Activated T-helper 2 cell treated with anti-CD3 and anti-CD28 coated beads, Interferon-gamma antibody, Interleukin-2, Interleukin-4, amounts not matched to agents 10 μg/mL and 5 μg/mL and 100 μg/mL, durations not matched to agents 14 hours and 24 hours and 36 hours (primary cell): Measurements from ENCODE around the gene MEIKIN. TPM values are rescaled to one million over a fixed set of nuclear protein-coding genes. Genes with fewer than 3 reads are reported as not detected.
"Not testable (repeated sequence)": the region's sequence is repeated elsewhere in the genome, so short reads cannot be mapped to it uniquely, and the experiment has no call there.

Experiments
- DNase-seq: peaks from one replicate; pipeline ENCODE4 v3.0.0; 2021; ENCODE audit warnings: low spot score
- H3K27ac Mint-ChIP-seq: one replicate; pipeline ENCODE4 v1.8.0; 2021; ENCODE audit warnings: mixed read lengths
- H3K27me3 Mint-ChIP-seq: one replicate; pipeline ENCODE4 v1.8.0; 2021; ENCODE audit warnings: low read depth, mixed read lengths
- H3K36me3 Mint-ChIP-seq: one replicate; pipeline ENCODE4 v1.8.0; 2021; ENCODE audit warnings: low read depth, mixed read lengths
- H3K4me1 Mint-ChIP-seq: one replicate; pipeline ENCODE4 v1.8.0; 2021; ENCODE audit warnings: low read depth, mixed read lengths
- H3K4me3 Mint-ChIP-seq: one replicate; pipeline ENCODE4 v1.8.0; 2021; ENCODE audit warnings: low read depth, mild to moderate bottlenecking, moderate library complexity, mixed read lengths
- H3K9me3 Mint-ChIP-seq: one replicate; pipeline ENCODE4 v1.8.0; 2021; ENCODE audit warnings: mixed read lengths
- intact Hi-C: fragments of 100-400 bp; cut with micrococcal nuclease; formaldehyde crosslinking; loops from one replicate; pipeline ENCODE4 v1.15.1; 2023
- total RNA-seq: library from RNA; stranded (reverse); gene quantifications from 2 replicates; pipeline ENCODE4 v1.2.3, GENCODE V29; 2022

The MEIKIN gene
- total RNA-seq, 1 donor from 2014 or later = not detected

DNA sequence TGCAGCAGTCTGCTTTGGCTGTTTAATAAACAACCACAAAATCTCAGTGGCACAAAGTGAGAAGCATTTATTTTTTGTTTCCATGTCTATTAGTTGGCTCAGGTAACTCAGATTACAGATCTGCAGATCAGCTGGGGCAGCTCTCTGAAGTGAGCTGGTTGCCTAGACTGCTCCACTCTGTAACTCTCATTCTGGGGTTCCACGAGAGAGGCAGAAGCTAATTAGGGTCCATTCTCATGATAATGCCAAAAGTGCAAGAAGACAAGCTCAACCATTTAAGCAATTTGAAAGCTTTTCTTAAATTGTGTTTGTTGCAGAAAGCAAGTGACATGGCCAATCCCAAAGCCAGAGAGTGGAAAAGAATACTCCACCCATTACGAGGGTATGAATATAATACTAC lies 13.2 kb downstream of the MEIKIN start:
- intact Hi-C loops = no loop called here
- Mint-ChIP-seq H3K27me3 (peaks cover 6% of the 10 kb centered on the region), H3K4me1 (peaks cover 5% of the 10 kb centered on the region)

DNA sequence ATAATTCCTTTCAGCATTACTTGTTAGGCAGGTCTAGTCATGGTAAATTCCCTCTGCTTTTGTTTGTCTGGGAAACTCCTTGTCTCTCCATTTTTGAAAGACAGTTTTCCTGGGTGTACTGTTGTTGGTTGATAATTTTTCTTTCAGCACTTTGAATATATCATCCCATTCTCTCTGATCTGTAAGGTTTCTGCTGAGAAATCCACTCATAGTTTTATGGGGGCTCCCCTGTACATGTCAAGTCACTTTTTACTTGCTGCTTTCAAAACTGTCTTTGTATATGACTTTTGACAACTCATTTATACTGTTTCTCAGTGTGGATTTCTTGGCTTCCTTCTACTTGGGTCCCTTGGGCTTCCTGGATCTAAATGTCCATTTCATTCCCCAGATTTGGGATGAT lies 16.5 kb downstream of the MEIKIN start:
- H3K4me3 Mint-ChIP-seq = no peak overlapping the region

More for the DNA sequence above, 13.2 kb downstream of the MEIKIN start:
- no peak overlapping the region for H3K27ac Mint-ChIP-seq
- peaks cover 33% of the 10 kb centered on the region for H3K9me3 Mint-ChIP-seq
- no peak for DNase-seq
- H3K4me3 Mint-ChIP-seq = no peak overlapping the region
- H3K36me3 Mint-ChIP-seq = no peaks in the 10 kb centered on the region

GRCh38 chr5:131926168-131926567 lies 19.3 kb downstream of the MEIKIN start:
- Mint-ChIP-seq H3K27ac (no peak overlapping the region), H3K36me3 (no peaks in the 10 kb centered on the region), H3K9me3 (peaks cover 47% of the 10 kb centered on the region), H3K27me3 (peaks cover 6% of the 10 kb centered on the region), H3K4me3 (no peak overlapping the region), H3K4me1 (no peaks in the 10 kb centered on the region)
- no peak for DNase-seq
- intact Hi-C loops = no loop called here

More for the DNA sequence above, 16.5 kb downstream of the MEIKIN start:
- Mint-ChIP-seq H3K27me3 (peaks cover 6% of the 10 kb centered on the region), H3K27ac (no peak overlapping the region), H3K36me3 (no peaks in the 10 kb centered on the region), H3K4me1 (no peaks in the 10 kb centered on the region), H3K9me3 (peaks cover 47% of the 10 kb centered on the region)
- DNase-seq = no peak
- intact Hi-C loops = no loop called here

- no peaks in the 10 kb centered on the region for H3K36me3 Mint-ChIP-seq
- H3K4me3 Mint-ChIP-seq = no peak overlapping the region
- peaks cover 4% of the 10 kb centered on the region for H3K9me3 Mint-ChIP-seq
- no peak overlapping the region for H3K27ac Mint-ChIP-seq
- no peak for DNase-seq
- intact Hi-C loops = no loop called here
- H3K27me3 Mint-ChIP-seq = peaks cover 26% of the 10 kb centered on the region
- no peaks in the 10 kb centered on the region for H3K4me1 Mint-ChIP-seq
These were observed 29.0 kb downstream of the MEIKIN start for GRCh38 chr5:131916481-131916880.

- Mint-ChIP-seq H3K36me3 (no peaks in the 10 kb centered on the region), H3K27ac (no peak overlapping the region)
- intact Hi-C loops = no loop called here
These were observed 31.0 kb downstream of the MEIKIN start for GRCh38 chr5:131914472-131914871.

DNA sequence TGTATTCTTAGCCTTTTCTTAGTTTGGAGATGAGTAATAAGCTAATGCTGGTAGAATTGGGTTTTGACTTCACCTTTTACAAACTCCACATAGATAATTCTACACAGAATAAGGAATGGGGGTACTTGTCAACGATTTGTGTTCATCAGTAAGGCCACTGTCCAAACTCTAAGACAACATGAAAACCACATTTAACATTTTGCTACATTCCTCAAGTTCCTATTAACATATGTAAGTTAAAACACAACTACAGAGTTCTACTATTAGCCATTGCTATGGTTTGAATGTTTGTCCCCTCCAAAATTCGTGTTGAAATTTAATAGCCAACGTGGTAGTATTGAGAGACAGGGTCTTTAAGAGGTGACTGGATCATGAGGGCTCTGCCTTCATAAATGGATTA lies 31.9 kb downstream of the MEIKIN start:
- H3K27ac Mint-ChIP-seq = no peak overlapping the region
- H3K4me1 Mint-ChIP-seq = no peaks in the 10 kb centered on the region
- DNase-seq = no peak
- H3K9me3 Mint-ChIP-seq = peaks cover 8% of the 10 kb centered on the region
- intact Hi-C loops = no loop called here
- peaks cover 36% of the 10 kb centered on the region for H3K27me3 Mint-ChIP-seq
- H3K4me3 Mint-ChIP-seq = no peak overlapping the region
- no peaks in the 10 kb centered on the region for H3K36me3 Mint-ChIP-seq

More at GRCh38 chr5:131914472-131914871, 31.0 kb downstream of the MEIKIN start:
- Mint-ChIP-seq H3K4me1 (no peaks in the 10 kb centered on the region), H3K27me3 (peaks cover 34% of the 10 kb centered on the region), H3K9me3 (peaks cover 8% of the 10 kb centered on the region), H3K4me3 (no peak overlapping the region)
- no peak for DNase-seq

DNA sequence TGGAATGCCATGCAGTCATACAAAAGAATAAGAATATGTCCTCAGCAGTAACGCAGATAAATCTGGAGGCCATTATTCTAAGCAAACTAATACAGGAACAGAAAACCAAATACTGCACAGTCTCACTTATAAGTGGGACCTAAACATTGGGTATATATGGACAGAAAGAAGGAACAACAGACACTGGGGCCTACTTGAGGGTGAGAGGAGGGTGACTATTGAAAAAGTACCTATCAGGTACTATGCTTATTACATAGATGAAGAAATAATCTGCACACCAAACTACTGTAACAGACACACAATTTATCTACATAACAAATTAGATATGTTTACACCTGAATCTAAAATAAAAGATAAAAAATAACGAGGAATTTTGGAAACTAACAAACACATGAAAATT lies 38.8 kb downstream of the MEIKIN start:
- intact Hi-C loops = no loop called here
- peaks cover 72% of the 10 kb centered on the region for H3K9me3 Mint-ChIP-seq
- H3K27ac Mint-ChIP-seq = no peak overlapping the region
- H3K36me3 Mint-ChIP-seq = peaks cover 30% of the 10 kb centered on the region
- H3K27me3 Mint-ChIP-seq = peaks cover 17% of the 10 kb centered on the region
- no peak overlapping the region for H3K4me3 Mint-ChIP-seq
- H3K4me1 Mint-ChIP-seq = peaks cover 13% of the 10 kb centered on the region
- DNase-seq = no peak

- H3K27me3 Mint-ChIP-seq, H3K27ac Mint-ChIP-seq, intact Hi-C loops, DNase-seq, H3K4me3 Mint-ChIP-seq: not testable (repeated sequence)
- peaks cover 13% of the 10 kb centered on the region for H3K4me1 Mint-ChIP-seq
- peaks cover 66% of the 10 kb centered on the region for H3K9me3 Mint-ChIP-seq
- H3K36me3 Mint-ChIP-seq = peaks cover 30% of the 10 kb centered on the region
These were observed 43.2 kb downstream of the MEIKIN start for GRCh38 chr5:131902266-131902665.

- intact Hi-C loops = no loop called here
- no peaks in the 10 kb centered on the region for H3K27me3 Mint-ChIP-seq
- peaks cover 23% of the 10 kb centered on the region for H3K36me3 Mint-ChIP-seq
- DNase-seq = no peak
- peaks cover 13% of the 10 kb centered on the region for H3K4me1 Mint-ChIP-seq
- no peak overlapping the region for H3K27ac Mint-ChIP-seq
- H3K9me3 Mint-ChIP-seq = peaks cover 55% of the 10 kb centered on the region
- no peak overlapping the region for H3K4me3 Mint-ChIP-seq
These were observed 45.8 kb downstream of the MEIKIN start for GRCh38 chr5:131899686-131900085.

DNA sequence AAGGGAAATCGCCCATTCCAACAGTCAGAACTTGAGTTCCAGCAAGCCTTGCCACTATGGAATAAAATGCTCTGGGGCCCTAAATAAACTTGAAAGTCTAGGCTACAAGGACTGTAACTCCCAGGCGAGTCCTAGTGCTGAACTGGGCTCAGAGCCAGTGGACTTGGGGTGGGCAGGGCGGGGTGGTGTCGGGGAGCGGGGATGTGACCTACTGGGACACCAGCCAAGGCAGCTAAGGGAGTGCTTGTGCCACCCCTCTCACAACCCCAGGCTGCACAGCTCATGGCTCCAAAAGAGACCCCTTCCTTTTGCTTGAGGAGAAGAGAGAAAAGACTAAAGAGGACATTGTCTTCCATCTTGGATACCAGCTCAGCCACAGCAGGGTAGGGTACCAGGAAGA lies 61.5 kb downstream of the MEIKIN start:
- Mint-ChIP-seq H3K27ac (no peak overlapping the region), H3K9me3 (no peaks in the 10 kb centered on the region), H3K27me3 (peaks cover 11% of the 10 kb centered on the region), H3K4me1 (no peaks in the 10 kb centered on the region), H3K4me3 (no peak overlapping the region), H3K36me3 (no peaks in the 10 kb centered on the region)
- intact Hi-C loops = no loop called here
- no peak for DNase-seq

- no peaks in the 10 kb centered on the region for H3K36me3 Mint-ChIP-seq
- no peaks in the 10 kb centered on the region for H3K4me1 Mint-ChIP-seq
These were observed 65.8 kb downstream of the MEIKIN start for GRCh38 chr5:131879705-131880104.

DNA sequence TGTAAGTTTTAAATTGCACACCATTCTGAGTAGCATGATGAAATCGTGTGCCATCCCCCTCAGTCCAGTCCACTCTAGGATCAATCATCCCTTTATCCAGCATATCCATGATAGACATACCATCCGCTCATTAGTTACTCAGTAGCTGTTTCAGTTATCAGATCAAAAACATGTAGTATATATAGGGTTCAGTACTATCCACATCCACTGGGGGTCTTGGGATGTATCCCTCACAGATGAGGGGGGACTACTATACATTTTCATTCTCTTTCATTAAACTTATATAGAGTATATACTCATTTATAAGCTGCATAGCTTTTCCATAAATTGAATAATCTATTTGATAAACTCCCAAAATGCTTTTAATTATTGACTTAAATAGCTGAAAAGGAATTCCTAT lies 67.6 kb downstream of the MEIKIN start:
- Mint-ChIP-seq H3K4me3 (no peak overlapping the region), H3K36me3 (no peaks in the 10 kb centered on the region), H3K9me3 (no peaks in the 10 kb centered on the region), H3K4me1 (no peaks in the 10 kb centered on the region), H3K27me3 (peaks cover 6% of the 10 kb centered on the region), H3K27ac (no peak overlapping the region)
- intact Hi-C loops = no loop called here
- no peak for DNase-seq

More at GRCh38 chr5:131879705-131880104, 65.8 kb downstream of the MEIKIN start:
- no peak overlapping the region for H3K27ac Mint-ChIP-seq
- no peak overlapping the region for H3K4me3 Mint-ChIP-seq
- no peak for DNase-seq
- H3K9me3 Mint-ChIP-seq = no peaks in the 10 kb centered on the region
- H3K27me3 Mint-ChIP-seq = peaks cover 6% of the 10 kb centered on the region
- intact Hi-C loops = no loop called here

- DNase-seq, H3K36me3 Mint-ChIP-seq, H3K27me3 Mint-ChIP-seq, H3K4me3 Mint-ChIP-seq, intact Hi-C loops, H3K27ac Mint-ChIP-seq, H3K4me1 Mint-ChIP-seq: not testable (repeated sequence)
- H3K9me3 Mint-ChIP-seq = peaks cover 37% of the 10 kb centered on the region
These were observed 74.2 kb downstream of the MEIKIN start for GRCh38 chr5:131871251-131871650.

GRCh38 chr5:131867524-131867923 lies 77.9 kb downstream of the MEIKIN start:
- H3K36me3 Mint-ChIP-seq = peaks cover 6% of the 10 kb centered on the region
- no peak overlapping the region for H3K27ac Mint-ChIP-seq
- no peak overlapping the region for H3K4me3 Mint-ChIP-seq
- no peak for DNase-seq
- peaks cover 68% of the 10 kb centered on the region for H3K9me3 Mint-ChIP-seq
- intact Hi-C loops = no loop called here
- H3K4me1 Mint-ChIP-seq = no peaks in the 10 kb centered on the region
- peaks cover 5% of the 10 kb centered on the region for H3K27me3 Mint-ChIP-seq
